ENCODE results near the gene MTTP. TPM values are rescaled to one million over a fixed set of nuclear protein-coding genes. Genes with fewer than 3 reads are reported as not detected.
"Not testable (repeated sequence)": the region's sequence is repeated elsewhere in the genome, so short reads cannot be mapped to it uniquely, and the experiment has no call there.

MTTP gene
- not detected in 2 replicates for total RNA-seq

DNA sequence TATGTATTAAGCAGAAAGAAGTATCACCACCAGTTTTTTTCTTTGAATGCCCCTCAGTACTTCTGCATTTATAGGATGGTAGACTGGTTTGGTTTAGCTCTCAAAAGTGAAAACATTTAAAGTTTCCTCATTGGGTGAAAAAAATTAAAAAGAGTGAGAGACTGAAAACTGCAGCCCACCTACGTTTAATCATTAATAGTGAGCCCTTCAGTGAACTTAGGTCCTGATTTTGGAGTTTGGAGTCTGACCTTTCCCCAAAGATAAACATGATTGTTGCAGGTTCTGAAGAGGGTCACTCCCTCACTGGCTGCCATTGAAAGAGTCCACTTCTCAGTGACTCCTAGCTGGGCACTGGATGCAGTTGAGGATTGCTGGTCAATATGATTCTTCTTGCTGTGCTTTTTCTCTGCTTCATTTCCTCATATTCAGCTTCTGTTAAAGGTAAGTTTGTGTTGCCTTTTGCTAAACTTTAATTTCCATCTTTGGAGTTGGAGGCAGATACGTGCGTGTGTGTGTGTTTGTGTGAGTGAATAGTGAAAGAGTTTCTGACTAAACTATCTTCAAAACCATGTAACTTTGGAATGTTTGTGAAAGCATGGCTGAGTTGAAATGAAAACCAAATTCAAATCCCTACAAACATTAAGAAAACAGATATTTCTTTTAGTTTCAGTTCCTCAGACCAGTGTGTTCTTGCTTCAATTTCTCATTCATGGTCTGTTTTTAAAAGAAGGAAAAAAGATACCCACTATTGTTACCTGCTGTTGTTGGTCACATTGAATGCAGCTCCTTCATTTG is at the start of gene MTTP:
MTTP (plus strand) TSS at position 295 of the 795 bp plus-strand sequence; CDS start at position 381, 86 bp downstream.
- no peak for DNase-seq (ENCODE audit: low read depth in 2 of 2)

DNA sequence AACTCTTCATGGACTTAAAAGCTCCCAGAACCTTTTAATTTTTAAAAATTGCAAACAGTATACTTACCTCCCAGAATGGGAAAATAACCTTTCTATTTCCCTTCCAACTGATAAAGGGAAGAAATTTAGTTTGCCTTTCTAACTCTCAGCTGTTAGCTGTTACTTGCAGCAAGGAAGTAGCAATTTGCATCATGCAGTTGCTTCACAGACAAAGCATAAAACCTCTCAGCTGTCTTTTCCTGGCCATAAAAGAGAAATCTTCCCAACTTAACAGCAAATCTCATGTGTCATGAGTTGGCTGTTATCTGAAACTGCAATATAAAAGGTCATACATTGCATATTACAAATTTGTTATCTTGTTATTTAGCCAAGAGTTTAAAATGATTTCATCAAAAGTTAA is 45.4 kb upstream of the MTTP start:
- no peak for DNase-seq (ENCODE audit: low read depth in 2 of 2)

GRCh38 chr4:99529956-99530355 is 44.7 kb upstream of the MTTP start:
- DNase-seq (ENCODE audit: low read depth in 2 of 2), result no peak

- not testable (repeated sequence) for DNase-seq (ENCODE audit: low read depth in 2 of 2)
Observed at GRCh38 chr4:99534699-99535098, 39.9 kb upstream of the MTTP start.

- no peak for DNase-seq (ENCODE audit: low read depth in 2 of 2)
Observed at GRCh38 chr4:99536271-99536670, 38.4 kb upstream of the MTTP start.

GRCh38 chr4:99536848-99537247 is 37.8 kb upstream of the MTTP start:
- no peak for DNase-seq (ENCODE audit: low read depth in 2 of 2)

DNA sequence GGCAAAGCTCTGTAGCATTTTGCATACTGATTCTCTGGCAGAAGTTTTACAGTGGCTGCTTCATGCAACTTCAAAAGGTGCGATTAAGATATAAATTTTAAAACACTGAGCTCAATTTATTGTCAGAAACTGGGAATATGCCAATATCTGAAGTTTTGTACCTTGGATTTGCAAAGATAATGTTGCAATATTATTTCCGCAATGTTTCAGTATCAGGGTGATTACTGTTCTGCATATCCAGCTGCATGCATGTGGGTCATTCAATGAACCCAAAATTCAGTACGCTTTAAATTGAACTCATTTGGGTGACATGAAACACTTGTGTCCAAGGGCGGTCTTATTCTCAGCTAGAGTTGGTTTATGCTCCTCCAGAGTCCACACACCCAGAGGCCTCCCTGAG is 37.0 kb upstream of the MTTP start:
- DNase-seq (ENCODE audit: low read depth in 2 of 2), result no peak

- DNase-seq (ENCODE audit: low read depth in 2 of 2), result no peak
Observed at GRCh38 chr4:99540277-99540939, 34.2 kb upstream of the MTTP start.

- DNase-seq (ENCODE audit: low read depth in 2 of 2), result no peak
Observed at GRCh38 chr4:99552872-99553271, 21.8 kb upstream of the MTTP start.

DNA sequence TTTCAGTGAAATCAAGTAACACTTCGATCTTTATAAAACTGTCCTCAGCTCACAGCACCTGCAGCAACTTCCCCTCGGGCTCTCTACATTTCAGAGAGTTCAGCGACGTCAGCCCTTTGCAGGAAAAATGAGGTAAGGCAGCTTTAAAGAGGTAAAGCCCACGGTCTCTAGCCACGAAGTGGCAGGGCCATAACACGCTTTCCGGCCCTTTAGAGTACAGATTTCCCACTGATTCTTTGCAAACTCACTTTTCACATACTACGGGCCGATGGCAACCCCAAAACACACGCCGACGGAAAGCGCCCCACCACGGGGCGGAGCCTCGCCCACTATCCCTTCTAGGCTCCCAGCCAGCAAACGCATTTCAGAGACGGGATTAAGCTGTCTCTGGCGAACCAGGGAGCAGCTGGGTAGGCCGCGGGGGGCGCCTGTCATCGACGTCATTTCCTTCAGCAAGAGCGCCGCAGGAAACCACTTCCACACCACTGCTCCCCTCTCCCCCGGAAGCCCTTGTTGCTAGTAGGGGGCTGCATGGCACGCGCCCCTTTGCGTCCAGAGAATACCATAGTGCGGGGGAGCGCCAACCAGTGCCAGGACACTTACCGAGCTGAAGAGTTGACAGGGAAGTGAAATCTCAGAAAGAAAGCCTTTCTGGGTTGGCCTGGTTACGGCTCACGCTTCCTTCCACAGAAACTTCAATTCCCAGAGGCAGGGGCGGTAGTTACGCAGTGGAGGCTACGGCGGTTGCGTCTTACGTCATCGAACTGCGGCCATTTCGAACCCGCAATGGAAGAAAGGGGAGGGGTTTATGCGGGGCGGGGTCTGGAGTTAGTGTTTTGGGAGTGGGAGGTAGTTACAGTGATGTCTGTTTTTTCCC is 11.1 kb upstream of the MTTP start, which contains the start of gene TRMT10A:
TRMT10A (minus strand) TSS at position 730 of the 877 bp plus-strand sequence. CDS start 4,701 bp downstream, outside the sequence.
- DNase-seq (ENCODE audit: low read depth in 2 of 2), result peak; percentile 95 to 99

GRCh38 chr4:99564921-99565320 is 9.7 kb upstream of the MTTP start:
- DNase-seq (ENCODE audit: low read depth in 2 of 2), result no peak

GRCh38 chr4:99571883-99572282 is 2.7 kb upstream of the MTTP start:
- DNase-seq (ENCODE audit: low read depth in 2 of 2), result no peak

GRCh38 chr4:99572527-99573240 is 1.9 kb upstream of the MTTP start:
- no peak for DNase-seq (ENCODE audit: low read depth in 2 of 2)

- no peak for DNase-seq (ENCODE audit: low read depth in 2 of 2)
Observed at GRCh38 chr4:99573735-99574368, 772 bp upstream of the MTTP start.

DNA sequence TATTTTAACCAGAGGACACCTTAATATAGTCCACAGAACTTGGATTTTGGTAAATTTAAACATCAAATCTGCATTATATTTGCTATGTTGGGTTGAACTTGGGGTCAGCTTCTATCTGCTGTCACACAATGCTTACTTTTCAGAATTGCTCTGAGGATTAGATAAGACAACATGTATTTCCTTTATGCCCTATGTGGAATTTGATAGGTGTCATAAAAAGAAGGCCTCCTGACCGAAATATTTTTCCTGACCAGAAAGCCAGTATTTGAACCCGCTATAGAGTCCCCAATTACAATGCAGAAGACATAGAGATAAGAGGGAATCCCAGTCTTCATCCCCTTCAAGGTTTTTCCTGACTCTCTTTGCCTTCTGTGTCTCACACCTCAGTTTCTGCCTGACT is 4.1 kb downstream of the MTTP start:
- DNase-seq (ENCODE audit: low read depth in 2 of 2), result no peak

- DNase-seq (ENCODE audit: low read depth in 2 of 2), result no peak
Observed at GRCh38 chr4:99585516-99585915, 10.9 kb downstream of the MTTP start.

DNA sequence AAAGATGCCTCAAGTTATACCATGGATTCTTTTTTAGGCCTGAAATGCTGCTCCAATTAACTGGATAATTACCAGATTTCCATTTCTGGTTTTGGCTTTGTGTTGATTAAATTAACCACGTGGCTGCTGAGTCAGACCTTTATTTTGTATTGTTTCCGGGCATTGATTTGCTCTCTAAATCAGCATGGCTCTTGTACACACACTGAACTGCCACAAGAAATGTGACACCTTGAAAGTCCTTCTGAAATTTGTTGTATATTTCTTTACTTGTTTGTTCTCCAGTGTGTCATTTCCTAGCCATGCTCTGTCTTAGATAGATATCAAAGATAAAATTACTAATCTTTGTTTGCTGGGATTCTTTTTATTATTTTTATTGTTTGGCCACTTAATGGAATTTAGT is 11.7 kb downstream of the MTTP start:
- DNase-seq (ENCODE audit: low read depth in 2 of 2), result no peak

- DNase-seq (ENCODE audit: low read depth in 2 of 2), result no peak
Observed at GRCh38 chr4:99586797-99587196, 12.2 kb downstream of the MTTP start.

- no peak for DNase-seq (ENCODE audit: low read depth in 2 of 2)
Observed at GRCh38 chr4:99587309-99587708, 12.7 kb downstream of the MTTP start.

GRCh38 chr4:99587803-99588202 is 13.2 kb downstream of the MTTP start:
- no peak for DNase-seq (ENCODE audit: low read depth in 2 of 2)

DNA sequence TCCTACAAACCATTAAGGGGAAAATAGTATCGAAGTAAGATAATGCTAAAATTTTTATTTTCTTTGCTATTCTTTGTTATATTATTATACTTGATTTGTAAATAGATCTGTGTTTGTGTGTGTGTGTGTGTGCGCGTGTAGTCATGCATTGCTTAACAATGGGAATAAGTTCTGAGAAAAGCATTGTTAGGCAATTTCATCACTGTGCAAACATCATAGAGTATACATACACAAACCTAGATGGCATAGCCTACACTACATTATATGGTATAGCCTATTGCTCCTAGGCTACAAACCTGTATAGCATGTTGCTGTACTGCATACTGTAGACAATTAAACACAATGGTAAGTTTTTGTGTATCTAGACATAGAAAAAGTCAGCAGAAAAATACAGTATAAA is 17.1 kb downstream of the MTTP start:
- DNase-seq (ENCODE audit: low read depth in 2 of 2), result no peak
